Caki2 (cell line): ENCODE data around the gene ACE. TPM values are rescaled to one million over a fixed set of nuclear protein-coding genes. Genes with fewer than 3 reads are reported as not detected.

ENCODE experiments used
- DNase-seq: peaks from one replicate; pipeline ENCODE4 v3.0.0-alpha.2; 2015; ENCODE audit warnings: low read depth
- in situ Hi-C: cut with HindIII; loops from 2 replicates; pipeline ENCODE4 v1.10.0; 2016; ENCODE audit warnings: low sequenced_read_pairs, low pct_unique_long_range_greater_than_20kb, mixed read lengths
- total RNA-seq: library from RNA; depleted of rRNA; stranded (reverse); fragments of >200 nt; shearing (Covaris generic); gene quantifications from 2 replicates; pipeline ENCODE4 v1.2.3, GENCODE V29; 2014; ENCODE audit warnings: low replicate concordance; rRNA removed

Gene ACE
- total RNA-seq, result not detected in 2 replicates

- no peak for DNase-seq
Measured at GRCh38 chr17:63476854-63477479, at the start of gene ACE. TSS of gene ACE (plus strand) at chr17:63477061. CDS start at chr17:63477095, 34 bp downstream.

GRCh38 chr17:63429766-63430165 lies 47.1 kb upstream of the ACE start:
- DNase-seq, result no peak
- in situ Hi-C loops, result no loop called here

More at GRCh38 chr17:63476854-63477479, at the start of gene ACE:
- in situ Hi-C loops, result no loop called here

GRCh38 chr17:63430223-63430622 lies 46.6 kb upstream of the ACE start:
- in situ Hi-C loops, result no loop called here
- DNase-seq, result no peak

GRCh38 chr17:63431618-63431938 lies 45.3 kb upstream of the ACE start:
- DNase-seq, result no peak
- in situ Hi-C loops, result no loop called here

- in situ Hi-C loops, result no loop called here
- DNase-seq, result no peak
Measured at GRCh38 chr17:63431939-63432804, 44.7 kb upstream of the ACE start.

GRCh38 chr17:63433746-63434591 lies 42.9 kb upstream of the ACE start:
- in situ Hi-C loops, result no loop called here

GRCh38 chr17:63434951-63435571 lies 41.8 kb upstream of the ACE start:
- in situ Hi-C loops, result no loop called here
- peak; percentile 30 for DNase-seq

More at GRCh38 chr17:63433746-63434591, 42.9 kb upstream of the ACE start:
- DNase-seq, result no peak

GRCh38 chr17:63435681-63436522 lies 41.0 kb upstream of the ACE start:
- in situ Hi-C loops, result no loop called here
- no peak for DNase-seq

- no peak for DNase-seq
- in situ Hi-C loops, result no loop called here
Measured at GRCh38 chr17:63436523-63437110, 40.2 kb upstream of the ACE start.

GRCh38 chr17:63437287-63438091 lies 39.4 kb upstream of the ACE start:
- DNase-seq, result no peak
- in situ Hi-C loops, result no loop called here

GRCh38 chr17:63438092-63439051 lies 38.5 kb upstream of the ACE start:
- in situ Hi-C loops, result no loop called here

GRCh38 chr17:63439687-63440086 lies 37.2 kb upstream of the ACE start:
- no peak for DNase-seq
- in situ Hi-C loops, result no loop called here

More at GRCh38 chr17:63438092-63439051, 38.5 kb upstream of the ACE start:
- DNase-seq, result no peak

- in situ Hi-C loops, result no loop called here
- DNase-seq, result no peak
Measured at GRCh38 chr17:63440127-63440769, 36.6 kb upstream of the ACE start.

GRCh38 chr17:63440770-63441335 lies 36.0 kb upstream of the ACE start:
- DNase-seq, result no peak
- in situ Hi-C loops, result no loop called here

GRCh38 chr17:63441654-63442053 lies 35.2 kb upstream of the ACE start:
- in situ Hi-C loops, result no loop called here
- no peak for DNase-seq
